HG03095 (cell line): ENCODE measurements around the gene ATXN2.
"Not testable (repeated sequence)": the region's sequence is repeated elsewhere in the genome, so short reads cannot be mapped to it uniquely, and the experiment has no call there.

Experiments
- ATAC-seq: cut with Tn5 transposase; IDR thresholded peaks from one replicate; pipeline ENCODE4 v1.9.1; 2021; ENCODE audit warnings: moderate library complexity; ENCODE audit not compliant: unreplicated experiment

Gene ATXN2

GRCh38 chr12:111578276-111578970 is 20.7 kb downstream of the ATXN2 start:
- no peak for ATAC-seq

DNA sequence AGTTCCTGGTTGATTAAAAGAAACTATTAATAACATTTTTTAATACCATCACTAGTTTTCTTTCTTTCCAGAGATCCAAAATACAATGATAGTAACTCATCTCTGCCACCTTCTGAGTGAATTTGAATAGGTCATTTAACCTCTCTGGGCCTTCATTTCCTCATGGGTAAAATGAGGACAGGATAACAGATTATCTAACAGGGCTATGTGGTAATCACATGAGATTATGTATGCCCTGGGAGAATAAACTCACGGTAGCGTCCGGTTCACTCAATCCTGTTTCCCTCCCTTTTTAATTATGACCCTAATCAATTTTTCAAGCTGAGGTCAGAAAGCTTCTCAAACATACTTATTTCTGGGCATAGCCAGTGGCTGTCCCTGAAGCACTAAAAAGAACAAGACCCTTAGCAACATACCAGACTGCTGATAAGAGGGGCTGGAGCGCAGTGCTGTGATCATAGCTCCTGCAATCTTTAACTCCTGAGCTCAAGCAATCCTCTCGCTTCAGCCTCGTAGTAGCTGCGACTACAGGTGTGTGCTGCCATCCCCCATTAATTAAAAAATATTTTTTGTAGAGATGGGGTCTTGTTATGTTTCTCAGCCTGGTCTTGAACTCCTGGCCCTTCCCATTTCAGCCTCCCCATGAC is 24.2 kb downstream of the ATXN2 start:
- ATAC-seq, result no peak

DNA sequence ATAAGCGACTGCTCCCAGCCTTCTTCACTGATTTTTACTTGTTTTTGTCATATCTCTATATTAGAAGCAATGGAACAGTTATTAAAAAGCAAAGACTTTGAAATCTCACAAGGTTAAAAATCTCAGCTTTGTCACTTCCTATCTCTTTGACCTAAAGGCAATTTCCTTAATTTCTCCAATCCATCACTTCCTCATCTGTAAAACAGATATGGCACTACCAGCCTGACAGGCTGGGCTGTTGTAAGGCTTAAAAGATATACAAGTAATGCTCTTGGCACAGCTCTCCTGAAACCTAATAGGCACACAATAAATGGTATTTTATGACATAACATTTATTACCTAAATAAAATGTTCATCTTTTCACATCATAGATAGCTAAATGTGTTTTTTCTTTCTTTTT is 25.6 kb downstream of the ATXN2 start:
- no peak for ATAC-seq

- ATAC-seq, result no peak
These were observed 28.8 kb downstream of the ATXN2 start for GRCh38 chr12:111570084-111570961.

DNA sequence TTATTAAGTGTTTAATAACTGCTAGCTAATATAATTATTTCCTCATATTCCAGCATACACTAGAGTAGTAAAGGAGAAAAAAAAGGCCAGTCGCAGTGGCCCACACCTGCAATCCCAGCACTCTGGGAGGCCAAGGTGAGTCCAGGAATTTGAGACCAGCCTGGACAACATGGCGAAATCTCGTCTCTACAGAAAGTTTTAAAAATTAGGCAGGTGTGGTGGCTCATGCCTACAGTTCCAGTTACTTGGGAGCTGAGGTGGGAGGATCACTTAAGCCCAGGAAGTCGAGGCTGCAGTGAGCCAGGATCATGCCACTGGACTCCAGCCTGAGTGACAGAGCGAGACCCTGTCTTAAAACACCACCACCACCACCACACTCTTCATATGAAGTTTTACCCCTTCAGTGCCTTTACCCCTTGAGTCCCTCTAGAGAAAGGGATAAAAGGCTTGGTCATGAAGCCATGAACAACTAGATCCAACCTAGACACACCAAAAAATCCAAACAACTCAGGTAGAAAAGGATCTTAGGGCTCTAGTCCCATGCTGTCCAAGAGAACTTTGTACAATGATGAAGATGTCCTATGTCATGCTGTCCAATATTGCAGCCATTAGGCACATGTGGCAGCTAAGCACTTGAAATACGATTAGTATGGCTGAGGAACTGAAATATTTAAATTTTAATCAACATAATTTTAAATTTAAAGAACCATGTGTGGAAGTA is 29.6 kb downstream of the ATXN2 start:
- no peak for ATAC-seq

DNA sequence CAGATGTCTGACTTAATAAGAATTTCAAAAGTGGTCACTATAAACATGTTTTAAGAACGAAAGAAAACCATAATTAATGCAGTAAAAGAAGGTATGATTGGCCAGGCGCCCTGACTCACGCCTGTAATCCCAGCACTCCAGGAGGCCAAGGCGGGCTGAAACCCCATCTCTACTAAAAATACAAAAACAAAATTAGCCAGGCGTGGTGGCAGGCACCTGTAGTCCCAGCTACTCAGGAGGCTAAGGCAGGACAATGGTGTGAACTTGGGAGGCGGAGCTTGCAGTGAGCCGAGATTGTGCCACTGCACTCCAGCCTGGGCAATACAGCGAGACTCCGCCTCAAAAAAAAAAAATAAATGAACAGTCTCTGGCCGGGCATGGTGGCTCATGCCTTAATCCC is 38.3 kb downstream of the ATXN2 start:
- ATAC-seq, result not testable (repeated sequence)

DNA sequence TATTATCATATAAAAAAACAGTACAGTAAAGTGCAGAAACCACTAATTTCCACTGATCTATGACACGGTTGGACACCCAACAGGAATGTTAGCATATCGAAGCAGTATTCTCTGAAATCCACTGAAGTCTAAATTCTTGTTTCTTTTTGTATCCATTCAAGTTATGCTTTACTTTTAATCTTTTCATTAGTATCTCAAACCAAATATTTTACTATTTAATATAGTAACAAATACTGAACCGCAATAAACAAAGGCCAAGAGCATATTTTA is 41.1 kb downstream of the ATXN2 start:
- no peak for ATAC-seq

DNA sequence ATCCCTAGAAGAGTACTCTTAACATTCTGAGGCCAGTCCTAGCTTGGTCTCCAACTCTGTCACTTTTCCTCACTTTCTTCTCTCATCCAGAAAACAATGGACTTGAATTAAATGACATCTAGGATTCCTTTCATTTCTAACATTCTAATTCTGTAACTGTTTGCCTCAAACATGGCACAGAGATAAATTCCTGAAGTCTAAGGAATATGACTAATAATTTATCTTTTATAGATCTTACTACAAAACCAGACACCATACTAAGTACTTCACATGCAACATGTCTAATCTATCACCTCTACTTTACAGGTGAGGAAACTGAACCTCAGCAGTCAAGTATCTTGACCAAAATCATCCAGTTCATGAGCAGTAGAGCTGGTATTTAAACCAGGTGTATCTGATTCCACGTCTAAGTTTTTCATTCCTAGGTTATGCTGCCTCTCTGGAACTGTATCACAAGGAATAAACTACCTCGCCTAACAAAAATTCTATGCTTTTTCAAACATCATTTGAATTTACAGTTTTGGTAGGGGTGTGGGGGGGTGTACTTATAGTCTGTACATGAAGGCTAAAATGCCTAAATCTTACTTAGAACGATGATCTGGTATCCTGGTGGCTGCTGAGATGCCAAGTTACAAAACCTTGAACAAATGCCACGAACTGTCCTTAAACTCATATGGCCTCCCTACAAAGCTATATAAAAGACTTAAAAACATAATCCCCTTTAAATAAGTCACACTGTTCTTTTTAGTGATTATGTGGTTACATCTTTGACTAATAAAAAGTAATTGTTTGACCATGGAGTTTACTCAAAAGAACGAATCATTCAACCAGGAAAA is 41.6 kb downstream of the ATXN2 start:
- ATAC-seq, result no peak

DNA sequence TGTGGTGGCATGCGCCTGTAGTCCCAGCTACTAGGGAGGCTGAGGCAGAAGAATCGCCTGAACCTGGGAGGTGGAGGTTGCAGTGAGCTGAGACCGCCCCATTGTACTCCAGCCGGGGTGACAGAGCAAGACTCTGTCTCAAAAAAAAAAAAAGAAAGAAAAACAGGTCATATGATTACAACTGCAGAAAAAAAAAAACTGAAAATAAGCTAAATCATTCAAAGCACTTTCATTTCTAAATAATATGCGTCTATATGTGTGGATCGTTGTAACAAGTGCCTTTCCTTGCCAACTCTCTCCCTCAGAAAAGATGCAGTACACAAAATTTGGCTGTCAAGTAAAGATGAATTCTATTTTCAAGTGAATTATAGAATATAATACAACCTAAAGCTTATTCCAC is 42.4 kb downstream of the ATXN2 start:
- ATAC-seq, result no peak

DNA sequence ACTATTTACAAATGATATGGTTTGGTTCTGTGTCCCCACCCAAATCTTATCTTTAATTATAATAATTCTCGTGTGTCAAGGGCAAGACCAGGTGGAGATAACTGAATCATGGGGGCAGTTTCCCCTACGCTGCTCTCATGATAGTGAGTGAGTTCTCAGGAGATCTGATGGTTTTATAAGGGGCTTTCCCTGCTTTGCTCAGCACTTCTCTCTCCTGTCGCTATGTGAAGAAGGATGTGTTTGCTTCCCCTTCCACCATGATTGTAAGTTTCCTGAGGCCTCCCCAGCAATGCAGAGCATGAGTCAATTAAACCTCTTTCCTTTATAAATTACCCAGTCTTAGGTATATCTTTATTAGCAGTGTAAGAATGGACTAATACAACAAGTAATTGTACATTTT is 43.8 kb downstream of the ATXN2 start:
- not testable (repeated sequence) for ATAC-seq

DNA sequence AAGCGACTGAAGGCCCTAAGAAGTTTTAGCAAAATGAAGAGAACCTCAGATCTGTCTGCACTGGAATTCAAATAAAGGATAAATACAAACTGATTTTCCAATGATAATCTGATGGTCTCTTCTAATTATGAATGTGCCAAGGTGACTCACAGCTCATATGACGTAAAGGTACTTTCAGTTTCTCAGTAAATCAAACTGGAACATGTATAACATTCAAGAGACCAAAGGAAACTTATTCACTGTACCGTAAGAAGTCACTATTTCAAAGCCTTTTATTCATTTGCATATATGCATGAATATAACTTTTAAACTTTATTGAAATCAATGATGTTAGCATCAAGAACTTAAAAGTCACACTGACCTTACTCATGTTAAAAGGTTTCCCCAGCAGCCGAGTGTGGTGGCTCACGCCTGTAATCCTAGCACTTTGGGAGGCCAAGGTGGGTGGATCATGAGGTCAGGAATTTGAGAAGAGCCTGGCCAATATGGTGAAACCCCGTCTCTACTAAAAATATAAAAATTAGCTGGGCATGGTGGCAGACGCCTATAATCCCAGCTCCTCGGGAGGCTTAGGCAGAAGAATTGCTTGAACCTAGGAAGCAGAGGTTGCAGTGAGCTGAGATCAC is 52.2 kb downstream of the ATXN2 start:
- no peak for ATAC-seq

DNA sequence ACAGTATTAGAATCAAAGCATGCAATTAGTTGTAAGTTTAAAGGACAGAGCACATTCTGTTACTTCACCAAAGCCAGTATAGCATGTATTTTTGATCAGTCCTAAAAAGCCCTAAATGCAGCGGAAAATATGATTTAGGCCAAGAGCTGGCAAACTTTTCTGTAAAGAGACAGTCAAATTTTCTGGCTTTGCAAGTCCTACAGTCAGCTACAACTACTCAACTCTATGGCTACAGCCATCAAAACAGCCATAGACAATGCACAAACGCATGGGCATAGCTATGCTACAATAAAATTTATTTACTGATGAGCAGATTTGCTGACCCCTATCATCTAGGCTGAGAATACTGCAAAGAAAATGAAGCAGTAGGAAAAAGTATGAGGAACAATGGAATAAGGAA is 52.9 kb downstream of the ATXN2 start:
- no peak for ATAC-seq

DNA sequence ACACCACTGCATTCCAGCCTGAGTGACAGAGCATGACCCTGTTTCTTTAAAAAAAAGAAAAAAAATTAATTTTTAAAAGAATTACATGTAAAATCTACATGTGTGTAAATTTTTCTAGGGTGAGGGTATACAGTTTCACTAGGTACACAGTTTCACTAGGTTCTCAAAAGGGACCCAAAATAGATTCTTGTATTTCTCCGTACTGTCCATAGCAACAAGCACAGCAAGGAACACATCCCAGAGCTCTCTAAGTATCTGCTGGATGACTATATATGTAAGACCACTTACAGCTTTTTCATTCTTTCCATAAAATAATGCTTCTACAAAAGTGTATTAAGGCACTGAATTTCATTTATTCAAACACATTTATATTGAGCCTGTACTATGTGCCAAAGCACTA is 55.1 kb downstream of the ATXN2 start:
- ATAC-seq, result no peak

- ATAC-seq, result no peak
These were observed 66.4 kb downstream of the ATXN2 start for GRCh38 chr12:111532751-111533150.

- no peak for ATAC-seq
These were observed 69.4 kb downstream of the ATXN2 start for GRCh38 chr12:111529424-111530368.

GRCh38 chr12:111523587-111524167 is 75.4 kb downstream of the ATXN2 start:
- ATAC-seq, result no peak

GRCh38 chr12:111521801-111522200 is 77.3 kb downstream of the ATXN2 start:
- ATAC-seq, result no peak

GRCh38 chr12:111519937-111520336 is 79.2 kb downstream of the ATXN2 start:
- no peak for ATAC-seq

- no peak for ATAC-seq
These were observed 80.0 kb downstream of the ATXN2 start for GRCh38 chr12:111519083-111519482.
